Caco-2 (cell line): ENCODE data around the gene CCDC160. TPM values are rescaled to one million over a fixed set of nuclear protein-coding genes. Genes with fewer than 3 reads are reported as not detected.

Experiments
- Bru-seq: library from RNA; stranded (reverse); fragments of 400-500 nt; gene quantifications from one replicate; lab custom pipeline; 2021; lab: Mats Ljungman, UMichigan
- BruChase-seq, 2 experiments: library from RNA; stranded (reverse); fragments of 400-500 nt; gene quantifications; one replicate each; lab custom pipeline; 2021; lab: Mats Ljungman, UMichigan
- BruUV-seq: library from RNA; stranded (reverse); fragments of 400-500 nt; replicated peaks from 2 replicates; lab custom pipeline; 2021; lab: Mats Ljungman, UMichigan
- CTCF ChIA-PET: fragments of 300-600 bp; sonication (Branson Sonifier 250); formaldehyde crosslinking; loops from one replicate; lab custom pipeline; 2022; ENCODE audit warnings: antibody characterized with exemption; lab: Charles Lee
- POLR2A ChIA-PET: fragments of 300-600 bp; sonication (Branson Sonifier 250); formaldehyde crosslinking; loops from one replicate; lab custom pipeline; 2022; ENCODE audit warnings: antibody characterized with exemption; lab: Charles Lee
- DNase-seq, 2 experiments: peaks; one replicate each; pipeline versions ENCODE4 v3.0.0 to v3.0.0-alpha.2; 2020 to 2022
- H3K27me3 ChIP-seq: replicated peaks from 2 replicates; pipeline ENCODE4 v1.6.0; 2011; ENCODE audit warnings: low read length; ENCODE audit not compliant: control insufficient read depth, insufficient read depth
- H3K36me3 ChIP-seq: 2 replicates; pipeline ENCODE4 v1.5.1; 2011; ENCODE audit warnings: low read length; ENCODE audit not compliant: control insufficient read depth, insufficient read depth
- H3K4me1 ChIP-seq: fragments of 250-450 bp; sonication (Bioruptor Pico); 2 replicates; pipeline ENCODE4 v1.5.1; 2020; ENCODE audit warnings: mild to moderate bottlenecking
- H3K4me3 ChIP-seq: 2 replicates; pipeline ENCODE4 v1.5.1; 2011; ENCODE audit warnings: low read depth, mild to moderate bottlenecking, control low read depth, low read length
- H3K9me3 ChIP-seq: fragments of 250-450 bp; sonication (Bioruptor Pico); 2 replicates; pipeline ENCODE4 v1.5.1; 2020; ENCODE audit warnings: mild to moderate bottlenecking, moderate library complexity
- H3K27ac Mint-ChIP-seq: one replicate; pipeline ENCODE4 v1.8.0; 2022; ENCODE audit warnings: mixed read lengths; ENCODE audit not compliant: unreplicated experiment
- H3K27me3 Mint-ChIP-seq: one replicate; pipeline ENCODE4 v1.8.0; 2022; ENCODE audit warnings: mixed read lengths; ENCODE audit not compliant: insufficient read depth, unreplicated experiment
- H3K36me3 Mint-ChIP-seq: one replicate; pipeline ENCODE4 v1.8.0; 2022; ENCODE audit warnings: mild to moderate bottlenecking, mixed read lengths; ENCODE audit not compliant: insufficient read depth, unreplicated experiment
- H3K4me1 Mint-ChIP-seq: one replicate; pipeline ENCODE4 v1.8.0; 2022; ENCODE audit warnings: low read depth, mixed read lengths; ENCODE audit not compliant: unreplicated experiment
- H3K4me3 Mint-ChIP-seq: one replicate; pipeline ENCODE4 v1.8.0; 2022; ENCODE audit warnings: mild to moderate bottlenecking, moderate library complexity, mixed read lengths; ENCODE audit not compliant: unreplicated experiment
- H3K9me3 Mint-ChIP-seq: one replicate; pipeline ENCODE4 v1.8.0; 2022; ENCODE audit warnings: mixed read lengths; ENCODE audit not compliant: unreplicated experiment
- intact Hi-C: fragments of 100-400 bp; cut with micrococcal nuclease; formaldehyde crosslinking; loops from one replicate; pipeline ENCODE4 v1.10.0; 2022; ENCODE audit not compliant: unreplicated experiment
- long read RNA-seq: library from polyadenylated mRNA; stranded (forward); transcript quantifications from one replicate; pipeline ENCODE4 v2.0.0, GENCODE V29; 2022
- total RNA-seq: library from RNA; stranded (reverse); gene quantifications from 2 replicates; pipeline ENCODE4 v1.2.3, GENCODE V29; 2022
- TF ChIP-seq, protein P1 (sequence below), 2 experiments: fragments of 200-600 bp in 1 of 2; IDR thresholded peaks; 1 replicate in 1 of 2; 2 replicates in 1 of 2; pipeline versions ENCODE4 v1.5.1 to v1.8.0; 2011 to 2022; ENCODE audit warnings: antibody characterized with exemption in 1 of 2, control low read depth in 1 of 2, inconsistent platforms in 1 of 2, low read depth in 1 of 2, low read length in 1 of 2, mild to moderate bottlenecking in 1 of 2, moderate library complexity in 1 of 2; ENCODE audit not compliant: insufficient read depth in 1 of 2, severe bottlenecking in 1 of 2, unreplicated experiment in 1 of 2

Gene CCDC160
- total RNA-seq (0.16 and 0.37 TPM in 2 replicates), Bru-seq, nascent RNA (percentile 36 among the genes with signal in this experiment), BruChase-seq, experiment 1, labeled RNA remaining after a 2-hour chase (percentile 32 among the genes with signal in this experiment), BruChase-seq, experiment 2, labeled RNA remaining after a 6-hour chase (percentile 24 among the genes with signal in this experiment)
- long read RNA-seq, result 0 reads

DNA sequence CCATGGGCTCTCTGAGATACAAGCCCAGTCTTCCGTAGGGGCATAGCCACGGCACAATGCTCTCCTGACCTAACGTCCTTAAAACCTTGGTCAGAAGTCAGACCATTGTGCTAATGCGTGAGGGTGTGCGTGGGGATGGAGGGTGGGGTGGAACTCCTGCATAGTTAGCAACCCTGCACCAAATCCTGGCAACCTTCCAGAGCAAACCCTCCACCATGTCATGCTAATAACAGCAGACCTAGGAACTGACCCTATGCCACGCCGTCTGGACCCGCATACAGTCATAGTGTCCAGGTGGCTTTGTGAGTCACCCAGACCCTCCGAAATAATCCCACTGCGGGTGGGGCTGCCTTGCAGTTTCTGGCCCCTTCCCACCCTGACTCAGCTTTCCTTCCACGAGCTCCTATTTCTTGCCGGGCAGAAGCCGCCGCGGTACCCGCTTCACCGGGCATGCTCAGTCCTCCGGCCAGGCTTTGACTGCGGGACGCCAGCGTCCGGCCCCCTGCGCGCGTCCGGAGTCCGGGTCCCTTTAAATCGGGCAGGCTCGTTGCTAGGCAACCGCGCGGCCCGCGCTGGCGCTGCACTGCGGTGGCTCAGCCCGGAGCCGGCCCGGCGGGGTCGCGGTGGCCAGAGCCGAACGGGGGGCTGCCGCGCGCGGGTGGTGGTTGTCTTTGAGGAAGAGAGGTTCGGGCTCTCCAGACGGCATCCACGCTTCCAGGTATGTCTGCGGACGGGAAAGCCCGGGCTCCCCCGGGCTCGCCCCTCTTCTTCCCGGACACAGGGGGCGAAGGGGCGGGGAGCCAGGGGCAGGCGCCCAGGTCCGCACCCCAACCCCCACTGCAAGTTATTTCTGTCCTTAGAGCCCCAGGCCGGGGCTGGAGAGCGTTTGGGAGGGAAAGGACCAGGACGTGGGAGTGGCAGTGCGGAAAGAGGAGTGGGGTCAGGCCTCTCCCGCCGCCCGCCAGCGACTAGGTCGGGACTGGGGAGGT is at the start of gene CCDC160:
Gene CCDC160, plus strand, starts transcription at position 557 of the 989 bp plus-strand sequence. CDS start 7,619 bp downstream, outside the sequence.
- Mint-ChIP-seq H3K27me3 (no peaks in the 10 kb centered on the region), H3K4me3 (peak within 1 kb of the TSS; percentile 73), H3K36me3 (no peaks in the 10 kb centered on the region), H3K27ac (no peak within 1 kb of the TSS), H3K9me3 (no peaks in the 10 kb centered on the region), H3K4me1 (no peaks in the 10 kb centered on the region)
- POLR2A ChIA-PET, result no interaction called here
- BruUV-seq, result no TSS peak
- CTCF ChIA-PET, result no interaction called here
- H3K9me3 ChIP-seq, result no peaks in the 10 kb centered on the region
- peak; percentile 50 to 65 for DNase-seq
- TF ChIP-seq, protein P1, sequence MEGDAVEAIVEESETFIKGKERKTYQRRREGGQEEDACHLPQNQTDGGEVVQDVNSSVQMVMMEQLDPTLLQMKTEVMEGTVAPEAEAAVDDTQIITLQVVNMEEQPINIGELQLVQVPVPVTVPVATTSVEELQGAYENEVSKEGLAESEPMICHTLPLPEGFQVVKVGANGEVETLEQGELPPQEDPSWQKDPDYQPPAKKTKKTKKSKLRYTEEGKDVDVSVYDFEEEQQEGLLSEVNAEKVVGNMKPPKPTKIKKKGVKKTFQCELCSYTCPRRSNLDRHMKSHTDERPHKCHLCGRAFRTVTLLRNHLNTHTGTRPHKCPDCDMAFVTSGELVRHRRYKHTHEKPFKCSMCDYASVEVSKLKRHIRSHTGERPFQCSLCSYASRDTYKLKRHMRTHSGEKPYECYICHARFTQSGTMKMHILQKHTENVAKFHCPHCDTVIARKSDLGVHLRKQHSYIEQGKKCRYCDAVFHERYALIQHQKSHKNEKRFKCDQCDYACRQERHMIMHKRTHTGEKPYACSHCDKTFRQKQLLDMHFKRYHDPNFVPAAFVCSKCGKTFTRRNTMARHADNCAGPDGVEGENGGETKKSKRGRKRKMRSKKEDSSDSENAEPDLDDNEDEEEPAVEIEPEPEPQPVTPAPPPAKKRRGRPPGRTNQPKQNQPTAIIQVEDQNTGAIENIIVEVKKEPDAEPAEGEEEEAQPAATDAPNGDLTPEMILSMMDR (IDR thresholded peaks at IDR 0.05; ENCODE audit: insufficient read depth in 1 of 2, low read depth in 1 of 2, low read length in 1 of 2, severe bottlenecking in 1 of 2, unreplicated experiment in 1 of 2), result no peak
- H3K27me3 ChIP-seq, result no peaks in the 10 kb centered on the region; the same call in 1 of the 2 replicates
- H3K4me1 ChIP-seq, result no peaks in the 10 kb centered on the region
- H3K36me3 ChIP-seq, result no peaks in the 10 kb centered on the region
- H3K4me3 ChIP-seq, result peak within 1 kb of the TSS; percentile 40
- intact Hi-C loops, result no loop called here

DNA sequence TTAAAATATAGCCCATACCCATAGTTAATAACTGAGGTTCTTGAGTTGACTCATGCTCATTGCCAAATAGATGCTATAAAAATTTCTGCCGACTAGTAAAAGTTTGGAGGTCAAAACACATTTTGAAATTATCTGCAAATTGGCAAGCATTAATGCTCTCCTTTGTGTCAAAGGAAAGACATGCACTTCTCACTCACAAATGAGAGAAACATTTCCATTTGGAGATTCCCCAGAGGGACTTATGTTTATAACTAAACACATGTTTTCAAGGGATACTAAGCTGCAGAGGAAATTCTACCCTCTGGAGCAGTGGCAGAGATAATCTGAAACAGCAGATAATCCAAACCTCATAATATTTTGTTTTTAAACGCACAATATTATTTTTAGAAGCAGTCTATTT is 45.7 kb upstream of the CCDC160 start:
- no peak overlapping the region for H3K4me3 ChIP-seq
- intact Hi-C loops, result no loop called here
- Mint-ChIP-seq H3K36me3 (no peaks in the 10 kb centered on the region), H3K4me1 (peaks cover 6% of the 10 kb centered on the region), H3K9me3 (no peaks in the 10 kb centered on the region), H3K27me3 (no peaks in the 10 kb centered on the region), H3K4me3 (no peak overlapping the region), H3K27ac (no peak overlapping the region)
- ChIA-PET POLR2A (no interaction called here), CTCF (no interaction called here)
- BruUV-seq, result no TSS peak
- DNase-seq, result no peak
- TF ChIP-seq, protein P1 (IDR thresholded peaks at IDR 0.05; ENCODE audit: insufficient read depth in 1 of 2, low read depth in 1 of 2, low read length in 1 of 2, severe bottlenecking in 1 of 2, unreplicated experiment in 1 of 2), result no peak
- H3K36me3 ChIP-seq, result no peaks in the 10 kb centered on the region
- H3K9me3 ChIP-seq, result no peaks in the 10 kb centered on the region
- H3K4me1 ChIP-seq, result no peaks in the 10 kb centered on the region
- no peaks in the 10 kb centered on the region for H3K27me3 ChIP-seq

DNA sequence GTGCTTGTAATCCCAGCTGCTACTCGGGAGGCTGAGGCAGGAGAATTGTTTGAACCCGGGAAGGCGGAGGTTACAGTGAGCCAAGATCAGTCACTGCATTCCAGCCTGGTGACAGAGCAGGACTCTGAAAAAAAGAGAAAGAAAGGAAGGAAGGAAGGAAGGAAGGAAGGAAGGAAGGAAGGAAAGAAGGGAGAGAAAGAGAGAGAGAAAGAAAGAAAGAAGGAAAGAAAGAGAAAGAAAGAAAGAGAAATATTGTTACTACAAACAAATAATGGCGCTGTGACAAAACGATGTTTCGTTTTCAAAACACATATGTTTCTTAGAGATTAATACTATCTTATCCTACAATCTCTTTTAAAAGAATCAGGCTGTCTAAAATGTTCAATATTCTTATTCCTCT is 42.1 kb upstream of the CCDC160 start:
- Mint-ChIP-seq H3K9me3 (no peaks in the 10 kb centered on the region), H3K4me3 (no peak overlapping the region), H3K27me3 (no peaks in the 10 kb centered on the region), H3K36me3 (no peaks in the 10 kb centered on the region), H3K4me1 (no peaks in the 10 kb centered on the region), H3K27ac (no peak overlapping the region)
- ChIA-PET POLR2A (no interaction called here), CTCF (no interaction called here)
- no peak for DNase-seq
- Histone ChIP-seq H3K9me3 (no peaks in the 10 kb centered on the region), H3K4me3 (no peak overlapping the region), H3K27me3 (no peaks in the 10 kb centered on the region), H3K4me1 (no peaks in the 10 kb centered on the region), H3K36me3 (no peaks in the 10 kb centered on the region)
- no TSS peak for BruUV-seq
- intact Hi-C loops, result no loop called here
- TF ChIP-seq, protein P1 (IDR thresholded peaks at IDR 0.05; ENCODE audit: insufficient read depth in 1 of 2, low read depth in 1 of 2, low read length in 1 of 2, severe bottlenecking in 1 of 2, unreplicated experiment in 1 of 2), result no peak
